Endodermal cell (in vitro differentiated cells): ENCODE results near the gene APOC1. TPM values are rescaled to one million over a fixed set of nuclear protein-coding genes. Genes with fewer than 3 reads are reported as not detected.
A peak's percentile ranks its signal among the peaks of the same experiment; 100 is the strongest.

Experiments used
- DNase-seq: peaks from one replicate; pipeline ENCODE4 v3.0.0-alpha.2; 2017
- H3K27ac ChIP-seq: 2 replicates; pipeline ENCODE4 v1.5.1; 2013; ENCODE audit warnings: mild to moderate bottlenecking, low read depth, low read length, moderate library complexity
- H3K27me3 ChIP-seq: 2 replicates; pipeline ENCODE4 v1.6.1; 2013; ENCODE audit warnings: mild to moderate bottlenecking, low read length, moderate library complexity; ENCODE audit not compliant: insufficient read depth, control insufficient read depth, poor library complexity, severe bottlenecking
- H3K36me3 ChIP-seq: 2 replicates; pipeline ENCODE4 v1.7.0; 2013; ENCODE audit warnings: mild to moderate bottlenecking, low read length, moderate library complexity; ENCODE audit not compliant: control insufficient read depth, insufficient read depth
- H3K4me1 ChIP-seq: one replicate; pipeline ENCODE4 v1.7.0; 2013; ENCODE audit warnings: low read length; ENCODE audit not compliant: control insufficient read depth, insufficient read depth
- H3K4me3 ChIP-seq: 2 replicates; pipeline ENCODE4 v1.5.1; 2013; ENCODE audit warnings: mild to moderate bottlenecking, low read length, moderate library complexity
- H3K9ac ChIP-seq: 2 replicates; pipeline ENCODE4 v1.6.1; 2013; ENCODE audit warnings: mild to moderate bottlenecking, low read length, moderate library complexity; ENCODE audit not compliant: poor library complexity, severe bottlenecking; ENCODE audit errors: extremely low read depth
- H3K9me3 ChIP-seq: 2 replicates; pipeline ENCODE4 v1.6.1; 2013; ENCODE audit warnings: mild to moderate bottlenecking, low read length, moderate library complexity; ENCODE audit not compliant: control insufficient read depth
- H3K27ac Mint-ChIP-seq: 2 replicates; pipeline ENCODE4 v1.8.0; 2020; ENCODE audit warnings: mixed read lengths
- H3K27me3 Mint-ChIP-seq: 2 replicates; pipeline ENCODE4 v1.8.0; 2021; ENCODE audit warnings: mild to moderate bottlenecking, mixed read lengths; ENCODE audit not compliant: insufficient read depth
- H3K36me3 Mint-ChIP-seq: 2 replicates; pipeline ENCODE4 v1.8.0; 2020; ENCODE audit warnings: low read depth, mixed read lengths
- H3K4me1 Mint-ChIP-seq: 2 replicates; pipeline ENCODE4 v1.8.0; 2020; ENCODE audit warnings: mixed read lengths
- H3K4me3 Mint-ChIP-seq: 2 replicates; pipeline ENCODE4 v1.8.0; 2020; ENCODE audit warnings: mild to moderate bottlenecking, moderate library complexity, mixed read lengths
- H3K9me3 Mint-ChIP-seq: 2 replicates; pipeline ENCODE4 v1.8.0; 2020; ENCODE audit warnings: mild to moderate bottlenecking, mixed read lengths
- WGBS, 2 experiments: methylation state at CpG; one replicate each; pipeline versions ENCODE4 v1.1.5 to v1.1.7; 2013; ENCODE audit warnings: missing lambda C conversion rate in 2 of 2, mixed read lengths in 1 of 2; ENCODE audit not compliant: insufficient coverage in 1 of 2, insufficient read length in 1 of 2; 5-methylcytosine and 5-hydroxymethylcytosine counted together
- total RNA-seq, 2 donors: library from RNA; stranded (reverse); fragmentation: NEBNext Ultra II Directional in 1 of 2; extraction: Animal tissue kit (Norgen Biotek cat#: 25700) in 1 of 2; gene quantifications; 2 replicates in 1 of 2; 3 replicates in 1 of 2; pipeline ENCODE4 v1.2.1, GENCODE V29; 2021
- TF ChIP-seq, protein P1 (sequence below): fragments of 200-600 bp; sonication (generic); conservative IDR thresholded peaks from 2 replicates; pipeline ENCODE4 v1.5.0; 2021; ENCODE audit warnings: antibody characterized with exemption, mild to moderate bottlenecking

The APOC1 gene
- total RNA-seq, 2 donors from 2014 or later = 914 to 1,040 TPM

DNA sequence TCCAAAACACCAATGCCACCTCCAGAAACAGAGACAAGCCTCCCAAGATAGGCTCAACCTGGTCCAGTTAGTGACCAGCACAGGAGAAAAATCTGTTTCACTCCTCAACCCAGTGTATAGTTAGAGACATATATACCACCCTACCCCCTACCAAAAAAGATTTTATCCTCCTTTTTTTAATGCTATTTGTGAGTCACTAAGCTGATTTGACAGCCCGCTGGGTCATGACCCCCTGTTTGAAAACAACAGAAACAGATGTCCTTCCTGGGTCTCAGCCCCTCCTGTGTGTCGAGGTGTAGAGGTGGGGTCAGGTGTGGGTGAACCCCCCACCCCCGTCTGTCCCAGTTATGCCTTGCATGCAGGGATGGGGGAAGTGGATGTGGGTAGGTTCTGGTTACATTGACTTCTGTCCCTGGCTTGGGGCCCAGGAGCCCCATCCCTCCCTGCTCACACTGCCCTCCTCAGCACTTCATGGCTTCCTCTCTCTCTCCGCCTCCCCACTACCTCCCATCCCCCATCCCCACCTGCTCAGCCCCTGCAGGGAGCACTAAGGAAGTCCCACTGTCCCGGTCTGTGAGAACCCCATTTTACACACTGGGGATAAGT is 37.4 kb upstream of the APOC1 start:
- Histone ChIP-seq H3K4me1 (no peaks in the 10 kb centered on the region), H3K27me3 (no peaks in the 10 kb centered on the region), H3K9me3 (no peaks in the 10 kb centered on the region), H3K36me3 (peaks cover 62% of the 10 kb centered on the region), H3K4me3 (no peak overlapping the region), H3K27ac (no peak overlapping the region), H3K9ac (no peak overlapping the region)
- TF ChIP-seq, protein P1, sequence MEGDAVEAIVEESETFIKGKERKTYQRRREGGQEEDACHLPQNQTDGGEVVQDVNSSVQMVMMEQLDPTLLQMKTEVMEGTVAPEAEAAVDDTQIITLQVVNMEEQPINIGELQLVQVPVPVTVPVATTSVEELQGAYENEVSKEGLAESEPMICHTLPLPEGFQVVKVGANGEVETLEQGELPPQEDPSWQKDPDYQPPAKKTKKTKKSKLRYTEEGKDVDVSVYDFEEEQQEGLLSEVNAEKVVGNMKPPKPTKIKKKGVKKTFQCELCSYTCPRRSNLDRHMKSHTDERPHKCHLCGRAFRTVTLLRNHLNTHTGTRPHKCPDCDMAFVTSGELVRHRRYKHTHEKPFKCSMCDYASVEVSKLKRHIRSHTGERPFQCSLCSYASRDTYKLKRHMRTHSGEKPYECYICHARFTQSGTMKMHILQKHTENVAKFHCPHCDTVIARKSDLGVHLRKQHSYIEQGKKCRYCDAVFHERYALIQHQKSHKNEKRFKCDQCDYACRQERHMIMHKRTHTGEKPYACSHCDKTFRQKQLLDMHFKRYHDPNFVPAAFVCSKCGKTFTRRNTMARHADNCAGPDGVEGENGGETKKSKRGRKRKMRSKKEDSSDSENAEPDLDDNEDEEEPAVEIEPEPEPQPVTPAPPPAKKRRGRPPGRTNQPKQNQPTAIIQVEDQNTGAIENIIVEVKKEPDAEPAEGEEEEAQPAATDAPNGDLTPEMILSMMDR = no peak
- no peak for DNase-seq
- Mint-ChIP-seq H3K4me1 (no peaks in the 10 kb centered on the region), H3K36me3 (peaks cover 68% of the 10 kb centered on the region), H3K27ac (peak overlapping the region; percentile 41), H3K4me3 (no peak overlapping the region), H3K9me3 (no peaks in the 10 kb centered on the region), H3K27me3 (no peaks in the 10 kb centered on the region)
- WGBS, 2 experiments = 90% methylated on average over 2 to 5 of the region's 5 CpGs

DNA sequence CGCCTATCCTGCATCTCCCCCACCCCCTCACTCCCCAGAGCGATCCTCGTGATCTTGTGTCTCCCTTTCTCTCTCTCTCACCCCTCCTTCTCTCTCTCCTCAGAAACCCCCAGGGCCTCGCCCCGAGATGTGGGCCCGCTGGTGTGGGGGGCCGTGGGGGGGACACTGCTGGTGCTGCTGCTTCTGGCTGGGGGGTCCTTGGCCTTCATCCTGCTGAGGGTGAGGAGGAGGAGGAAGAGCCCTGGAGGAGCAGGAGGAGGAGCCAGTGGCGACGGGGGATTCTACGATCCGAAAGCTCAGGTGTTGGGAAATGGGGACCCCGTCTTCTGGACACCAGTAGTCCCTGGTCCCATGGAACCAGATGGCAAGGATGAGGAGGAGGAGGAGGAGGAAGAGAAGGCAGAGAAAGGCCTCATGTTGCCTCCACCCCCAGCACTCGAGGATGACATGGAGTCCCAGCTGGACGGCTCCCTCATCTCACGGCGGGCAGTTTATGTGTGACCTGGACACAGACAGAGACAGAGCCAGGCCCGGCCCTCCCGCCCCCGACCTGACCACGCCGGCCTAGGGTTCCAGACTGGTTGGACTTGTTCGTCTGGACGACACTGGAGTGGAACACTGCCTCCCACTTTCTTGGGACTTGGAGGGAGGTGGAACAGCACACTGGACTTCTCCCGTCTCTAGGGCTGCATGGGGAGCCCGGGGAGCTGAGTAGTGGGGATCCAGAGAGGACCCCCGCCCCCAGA is 36.1 kb upstream of the APOC1 start:
- TF ChIP-seq, protein P1 = no peak
- Mint-ChIP-seq H3K27ac (no peak overlapping the region), H3K27me3 (no peaks in the 10 kb centered on the region), H3K4me3 (no peak overlapping the region), H3K36me3 (peaks cover 62% of the 10 kb centered on the region), H3K4me1 (no peaks in the 10 kb centered on the region), H3K9me3 (no peaks in the 10 kb centered on the region)
- Histone ChIP-seq H3K27me3 (no peaks in the 10 kb centered on the region), H3K9me3 (no peaks in the 10 kb centered on the region), H3K9ac (no peak overlapping the region), H3K4me3 (no peak overlapping the region), H3K4me1 (no peaks in the 10 kb centered on the region), H3K27ac (no peak overlapping the region), H3K36me3 (peaks cover 51% of the 10 kb centered on the region)
- no peak for DNase-seq
- WGBS, 2 experiments = 95 to 96% methylated on average over 12 to 26 of the region's 26 CpGs

- no peaks in the 10 kb centered on the region for H3K4me1 ChIP-seq
- Mint-ChIP-seq H3K27me3 (no peaks in the 10 kb centered on the region), H3K36me3 (peaks cover 60% of the 10 kb centered on the region), H3K4me1 (no peaks in the 10 kb centered on the region), H3K27ac (peak overlapping the region; percentile 42), H3K4me3 (no peak overlapping the region), H3K9me3 (no peaks in the 10 kb centered on the region)
- H3K27me3 ChIP-seq = no peaks in the 10 kb centered on the region
- H3K4me3 ChIP-seq = no peak overlapping the region
- WGBS, 2 experiments = 92 to 100% methylated on average over 7 to 15 of the region's 18 CpGs
- H3K36me3 ChIP-seq = peaks cover 46% of the 10 kb centered on the region
- TF ChIP-seq, protein P1 = no peak
- no peak for DNase-seq
- no peaks in the 10 kb centered on the region for H3K9me3 ChIP-seq
- H3K9ac ChIP-seq = no peak overlapping the region
- H3K27ac ChIP-seq = no peak overlapping the region
These were observed 34.9 kb upstream of the APOC1 start for GRCh38 chr19:44879309-44880065.
